T-helper 1 cell (primary cell): ENCODE results near the gene DET1.
"Not testable (repeated sequence)": the region's sequence is repeated elsewhere in the genome, so short reads cannot be mapped to it uniquely, and the experiment has no call there.

Experiments
- DNase-seq, 5 donors: peaks; one replicate each; pipeline ENCODE4 v3.0.0-alpha.2; 2012 to 2020
- total RNA-seq, 4 donors: gene quantifications; one replicate each; lab custom pipeline; 2026; lab: John Stamatoyannopoulos, UW

The DET1 gene
- 1.4 to 3.4 (median 2.5) reads per million in 4 donors for total RNA-seq

GRCh38 chr15:88546248-88547129 lies at the start of gene DET1:
TSS of gene DET1 (minus strand) at chr15:88546681. CDS start at chr15:88531705, 14,976 bp downstream.
- peak; percentile 91 to 97 (median 93) for DNase-seq

- no peak for DNase-seq
Measured at GRCh38 chr15:88591384-88591783, 44.9 kb upstream of the DET1 start.

- DNase-seq: no peak
Measured at GRCh38 chr15:88590759-88591158, 44.3 kb upstream of the DET1 start.

GRCh38 chr15:88586401-88587162 lies 40.1 kb upstream of the DET1 start:
- no peak for DNase-seq

GRCh38 chr15:88580532-88580931 lies 34.1 kb upstream of the DET1 start:
- DNase-seq: no peak

- no peak for DNase-seq
Measured at GRCh38 chr15:88579322-88579721, 32.8 kb upstream of the DET1 start.

GRCh38 chr15:88574655-88575054 lies 28.2 kb upstream of the DET1 start:
- DNase-seq: no peak

GRCh38 chr15:88574077-88574476 lies 27.6 kb upstream of the DET1 start:
- DNase-seq: no peak

- DNase-seq: no peak
Measured at GRCh38 chr15:88571852-88572259, 25.4 kb upstream of the DET1 start.

- DNase-seq: no peak
Measured at GRCh38 chr15:88571153-88571851, 24.8 kb upstream of the DET1 start.

- no peak for DNase-seq
Measured at GRCh38 chr15:88568589-88568988, 22.1 kb upstream of the DET1 start.

- DNase-seq: no peak
Measured at GRCh38 chr15:88564741-88565140, 18.3 kb upstream of the DET1 start.

- DNase-seq: no peak
Measured at GRCh38 chr15:88563638-88564037, 17.2 kb upstream of the DET1 start.

- DNase-seq: not testable (repeated sequence)
Measured at GRCh38 chr15:88559565-88559964, 13.1 kb upstream of the DET1 start.

- not testable (repeated sequence) for DNase-seq
Measured at GRCh38 chr15:88558026-88558425, 11.5 kb upstream of the DET1 start.

GRCh38 chr15:88548009-88548408 lies 1.5 kb upstream of the DET1 start:
- DNase-seq: not testable (repeated sequence)

- DNase-seq: not testable (repeated sequence)
Measured at GRCh38 chr15:88545578-88546247, 768 bp downstream of the DET1 start.

GRCh38 chr15:88543065-88543776 lies 3.3 kb downstream of the DET1 start:
- no peak for DNase-seq

GRCh38 chr15:88542342-88542733 lies 4.1 kb downstream of the DET1 start:
- no peak for DNase-seq

GRCh38 chr15:88541709-88542341 lies 4.7 kb downstream of the DET1 start:
- DNase-seq: no peak

GRCh38 chr15:88541111-88541510 lies 5.4 kb downstream of the DET1 start:
- DNase-seq: not testable (repeated sequence)
